CD1c-positive myeloid dendritic cell (primary cell): ENCODE data around the gene CLASP1.
"Not testable (repeated sequence)": the region's sequence is repeated elsewhere in the genome, so short reads cannot be mapped to it uniquely, and the experiment has no call there.

Experiments used
- DNase-seq: peaks from one replicate; pipeline ENCODE4 v3.0.0-alpha.2; 2016; ENCODE audit errors: extremely low spot score

CLASP1 gene

DNA sequence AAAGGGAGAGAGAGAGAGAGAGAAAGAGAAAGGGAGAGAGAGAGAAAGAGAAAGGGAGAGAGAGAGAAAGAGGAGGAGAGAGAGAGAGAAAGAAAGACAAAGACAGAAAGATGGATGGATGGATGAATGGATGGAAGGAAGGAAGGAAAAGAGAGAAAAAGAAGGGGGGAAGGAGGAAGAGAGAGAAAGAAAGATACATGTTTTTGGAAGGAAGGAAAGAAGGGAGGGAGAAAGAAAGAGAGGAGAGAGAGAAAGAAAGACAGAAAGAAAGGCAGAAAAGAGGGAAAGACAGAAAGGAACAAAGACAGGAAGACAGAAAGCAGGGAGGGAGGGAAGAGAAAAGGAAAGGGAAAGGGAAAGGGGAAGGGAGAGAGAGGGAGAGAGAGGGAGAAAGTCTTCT is 67.0 kb downstream of the CLASP1 start:
- no peak for DNase-seq

DNA sequence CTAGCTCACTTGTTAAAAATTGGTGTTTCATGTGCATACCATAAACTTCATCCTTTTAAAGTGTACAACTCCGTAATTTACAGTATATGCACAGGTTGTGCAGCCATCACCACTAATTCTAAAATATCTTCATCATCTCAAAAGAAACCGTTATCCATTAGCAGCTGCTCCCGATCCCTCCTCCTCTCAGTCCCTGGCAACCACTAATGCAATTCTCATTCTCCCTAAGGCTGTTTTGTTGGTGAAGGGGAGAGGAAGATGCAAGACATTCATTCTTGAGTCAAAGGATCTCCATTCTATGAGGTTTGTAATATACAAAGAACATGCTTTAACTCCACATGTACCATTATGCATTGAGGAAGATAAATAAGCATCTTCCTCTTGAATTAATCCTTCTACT is 70.0 kb downstream of the CLASP1 start:
- no peak for DNase-seq

- no peak for DNase-seq
These were observed 71.9 kb downstream of the CLASP1 start for GRCh38 chr2:121577381-121577780.

DNA sequence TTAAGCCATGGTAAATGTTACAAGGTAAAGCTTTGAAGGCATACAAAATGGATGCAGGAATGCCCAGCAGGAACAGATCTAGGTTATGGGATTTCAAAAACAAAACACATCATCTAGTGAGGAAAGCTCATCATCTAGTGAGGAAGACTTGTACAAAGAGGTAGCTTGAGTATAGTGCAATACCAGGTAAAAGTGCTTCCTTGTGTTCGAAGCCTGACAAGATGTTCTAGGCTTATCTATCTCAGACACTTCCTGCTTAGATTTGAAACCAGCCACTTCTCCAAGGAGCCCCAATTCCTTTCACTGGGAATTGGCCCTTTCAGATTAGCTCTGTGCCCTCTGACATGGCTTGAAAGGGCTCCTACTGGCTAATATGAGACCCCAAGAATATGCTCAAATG is 73.0 kb downstream of the CLASP1 start:
- DNase-seq, result no peak

GRCh38 chr2:121575800-121576199 is 73.5 kb downstream of the CLASP1 start:
- no peak for DNase-seq

- no peak for DNase-seq
These were observed 78.6 kb downstream of the CLASP1 start for GRCh38 chr2:121570667-121571055.

DNA sequence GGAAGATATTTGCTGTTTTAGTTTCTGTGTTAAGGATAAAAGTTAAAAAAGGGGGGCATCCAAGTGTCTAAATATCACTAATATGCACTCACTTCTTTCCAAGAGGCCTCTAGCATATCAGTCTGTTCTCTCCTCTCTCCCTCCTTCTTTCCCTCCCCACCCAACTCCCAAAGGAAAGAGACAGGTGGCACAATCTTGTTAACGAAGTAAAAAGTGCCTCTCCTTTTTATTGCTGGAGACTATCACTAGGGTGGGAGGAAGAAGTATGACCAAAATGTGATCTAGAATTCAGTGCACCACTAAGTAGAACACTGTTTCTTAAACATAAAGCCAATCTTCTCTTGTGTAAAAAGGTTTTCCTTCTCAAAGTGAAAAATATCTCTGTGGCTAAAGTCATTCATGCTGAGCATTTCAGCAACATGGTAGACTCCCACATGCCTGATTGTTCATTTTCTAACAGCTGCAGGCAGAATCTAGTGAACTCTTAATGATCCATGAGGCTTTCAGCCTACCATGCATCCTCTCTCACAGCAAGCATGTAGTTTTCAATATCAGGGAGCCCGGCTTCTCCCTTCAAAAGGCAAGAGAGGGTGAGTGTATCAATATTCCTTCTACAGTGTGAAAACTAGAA is 79.1 kb downstream of the CLASP1 start:
- no peak for DNase-seq

GRCh38 chr2:121567957-121568409 is 81.3 kb downstream of the CLASP1 start:
- DNase-seq, result no peak

DNA sequence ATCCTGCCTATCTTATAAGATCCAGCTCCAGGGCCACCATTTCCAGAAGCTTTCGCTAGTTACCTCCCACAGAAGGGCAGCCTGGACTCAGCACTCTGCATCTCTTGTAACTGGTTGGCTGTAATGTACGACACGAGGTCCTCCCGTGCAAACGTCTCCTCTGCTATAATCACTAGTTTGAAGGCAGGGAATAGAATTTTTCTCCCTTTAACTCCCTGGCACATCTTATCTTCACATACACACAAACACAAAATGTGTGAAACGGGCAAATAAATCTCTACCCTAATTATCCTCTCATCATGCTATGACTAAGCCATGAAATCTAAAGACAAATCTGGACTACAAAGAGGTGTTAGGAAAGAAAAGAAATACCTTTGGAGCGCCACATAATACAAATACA is 81.8 kb downstream of the CLASP1 start:
- no peak for DNase-seq

GRCh38 chr2:121565389-121566250 is 83.6 kb downstream of the CLASP1 start:
- DNase-seq, result no peak

- DNase-seq, result no peak
These were observed 84.4 kb downstream of the CLASP1 start for GRCh38 chr2:121564905-121565304.

GRCh38 chr2:121563754-121564153 is 85.5 kb downstream of the CLASP1 start:
- not testable (repeated sequence) for DNase-seq

DNA sequence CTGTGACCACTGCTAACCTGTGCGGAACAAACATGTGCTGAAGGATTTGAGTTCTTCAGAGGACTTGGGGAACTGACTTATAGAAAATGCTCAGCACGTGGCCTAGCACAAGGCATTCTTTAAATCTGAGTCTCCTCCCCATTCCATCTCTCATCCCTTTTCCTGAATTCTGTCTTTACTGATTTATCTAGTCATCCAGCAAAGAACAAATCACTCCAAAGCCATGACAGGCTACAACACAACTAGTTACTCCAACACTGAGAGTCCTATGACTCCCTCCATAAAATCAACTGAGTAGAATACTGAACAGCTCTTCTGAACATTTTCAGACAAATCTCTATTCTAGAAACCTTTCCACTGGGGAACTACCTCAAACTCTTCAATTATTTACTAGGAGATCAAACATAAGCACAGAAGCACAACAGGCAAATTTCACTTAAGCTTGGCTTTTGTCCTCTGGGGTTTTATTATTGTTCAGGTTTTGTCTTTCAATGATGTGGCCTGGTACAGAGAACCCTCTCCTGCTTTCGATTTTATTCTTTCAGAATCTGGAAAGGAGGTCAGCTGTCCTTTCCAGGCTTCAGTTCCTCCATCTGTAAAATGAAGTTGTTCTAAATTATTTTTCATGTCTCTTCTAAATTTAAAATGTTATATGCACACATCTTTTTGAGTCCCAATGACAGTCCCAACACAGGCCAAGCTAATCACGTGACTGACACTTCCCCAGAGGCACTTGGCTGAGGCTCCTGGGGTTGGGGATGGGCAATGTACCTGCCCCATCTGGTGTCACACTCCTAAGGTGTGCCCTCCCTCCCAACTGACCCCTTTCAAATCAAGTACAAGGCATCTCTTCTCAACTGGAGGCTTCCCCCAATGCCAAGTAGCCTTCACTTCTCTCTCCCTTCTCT is 86.7 kb downstream of the CLASP1 start:
- DNase-seq, result no peak

GRCh38 chr2:121561617-121562268 is 87.5 kb downstream of the CLASP1 start:
- no peak for DNase-seq

DNA sequence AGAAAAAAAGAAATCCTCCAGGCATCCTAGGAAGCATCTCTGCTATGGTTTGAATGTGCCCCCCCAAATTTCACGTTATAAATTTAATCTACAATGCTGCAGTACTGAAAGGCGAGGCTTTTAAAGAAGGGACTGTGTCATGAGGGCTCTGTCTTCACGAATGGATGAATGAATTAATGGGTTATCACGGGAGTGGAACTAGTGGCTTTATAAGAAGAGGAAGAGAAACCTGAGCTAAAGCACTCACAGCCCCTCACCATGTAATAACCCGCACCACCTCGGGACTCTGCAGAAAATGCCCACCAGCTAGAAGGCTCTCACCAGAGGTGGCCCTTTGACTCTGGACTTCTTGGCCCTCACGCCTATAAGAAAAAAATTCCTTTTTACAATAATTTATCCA is 90.9 kb downstream of the CLASP1 start:
- DNase-seq, result no peak

- DNase-seq, result no peak
These were observed 94.3 kb downstream of the CLASP1 start for GRCh38 chr2:121555008-121555407.

DNA sequence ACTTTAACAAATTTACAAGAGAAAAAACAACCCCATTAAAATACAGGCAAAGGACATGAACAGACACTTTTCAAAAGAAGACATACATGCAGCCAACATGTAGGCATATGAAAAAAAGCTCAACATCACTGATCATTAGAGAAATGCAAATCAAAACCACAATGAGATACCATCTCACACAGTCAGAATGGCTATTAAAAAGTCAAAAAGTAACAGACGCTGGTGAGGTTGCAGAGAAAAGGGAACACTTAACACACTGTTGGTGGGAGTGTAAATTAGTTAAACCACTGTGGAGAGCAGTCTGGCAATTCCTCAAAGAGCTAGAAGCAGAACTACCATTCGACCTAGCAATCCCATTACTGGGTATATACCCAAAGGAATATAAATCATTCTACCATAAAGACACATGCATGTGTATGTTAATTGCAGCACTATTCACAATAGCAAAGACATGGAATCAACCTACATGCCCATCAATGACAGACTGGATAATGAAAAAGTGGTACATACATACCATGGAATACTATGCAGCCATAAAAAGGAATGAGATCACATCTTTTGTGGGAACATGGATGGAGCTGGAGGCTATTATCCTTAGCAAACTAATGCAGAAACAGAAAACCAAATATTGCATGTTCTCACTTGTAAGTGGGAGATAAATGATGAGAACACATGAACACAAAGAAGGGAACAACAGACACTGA is 96.6 kb downstream of the CLASP1 start:
- not testable (repeated sequence) for DNase-seq

DNA sequence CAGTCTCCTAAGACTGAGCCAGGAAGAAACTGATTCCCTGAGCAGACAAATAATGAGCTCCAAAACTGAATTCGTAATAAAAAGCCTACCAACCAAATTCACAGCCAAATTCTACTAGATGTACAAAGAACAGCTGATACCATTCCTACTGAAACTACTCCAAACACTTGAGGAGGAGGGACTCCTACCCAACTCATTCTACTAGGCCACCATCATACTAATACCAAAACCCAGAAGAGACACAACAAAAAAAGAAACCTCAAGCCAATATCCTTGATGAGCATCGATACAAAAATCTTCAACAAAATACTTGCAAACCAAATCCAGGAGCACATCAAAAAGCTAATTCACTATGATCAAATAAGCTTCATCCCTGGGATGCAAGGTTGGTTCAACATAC is 98.6 kb downstream of the CLASP1 start:
- DNase-seq, result no peak

GRCh38 chr2:121547646-121548045 is 101.6 kb downstream of the CLASP1 start:
- DNase-seq, result no peak

GRCh38 chr2:121545913-121546312 is 103.3 kb downstream of the CLASP1 start:
- no peak for DNase-seq

DNA sequence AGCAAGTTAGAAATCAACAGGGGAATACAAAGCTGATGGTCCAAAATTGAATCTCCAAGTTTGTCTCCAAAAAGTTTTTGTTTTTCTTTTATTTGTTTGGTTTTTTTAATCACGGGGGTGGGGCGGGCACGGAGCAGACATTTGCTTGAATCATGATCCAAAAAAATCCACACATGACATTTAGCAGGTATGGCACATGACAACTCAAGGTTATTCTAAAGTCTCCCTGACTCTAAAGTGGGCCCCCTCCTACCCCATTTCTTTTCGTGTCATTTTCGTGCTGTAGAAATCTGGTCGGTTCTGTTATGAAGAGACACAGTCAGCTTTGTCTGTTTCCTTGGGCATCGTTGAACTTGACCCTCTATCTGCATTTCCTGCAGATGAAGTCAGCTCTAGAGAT is 104.0 kb downstream of the CLASP1 start:
- no peak for DNase-seq
